ENCODE results near the gene MNAT1. TPM values are rescaled to one million over a fixed set of nuclear protein-coding genes. Genes with fewer than 3 reads are reported as not detected.

The MNAT1 gene
- total RNA-seq, 1 donor from 2014 or later, result 40.4 TPM

DNA sequence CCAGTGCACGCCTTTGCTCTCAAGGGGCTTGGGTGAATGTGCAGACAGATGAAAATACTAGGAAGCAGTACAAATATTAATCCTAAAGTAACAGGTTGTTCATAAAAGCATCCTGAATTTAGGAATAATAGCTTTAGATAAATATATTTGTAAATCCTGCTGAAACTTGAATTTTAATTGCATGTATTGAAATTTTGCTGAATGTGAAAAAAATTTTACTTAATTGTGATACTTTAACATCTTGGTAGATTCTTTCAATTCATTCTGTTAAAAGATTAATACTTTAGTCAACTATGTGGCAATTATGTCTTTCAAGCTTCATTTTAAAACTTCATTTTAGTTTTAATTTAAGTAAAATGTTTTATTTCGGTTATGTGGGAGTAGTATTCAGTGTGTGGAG lies 251.9 kb downstream of the MNAT1 start:
- Mint-ChIP-seq H3K27ac (no peak overlapping the region), H3K4me3 (no peak overlapping the region), H3K9me3 (no peaks in the 10 kb centered on the region), H3K4me1 (peaks cover 1% of the 10 kb centered on the region), H3K36me3 (peaks cover 1% of the 10 kb centered on the region), H3K27me3 (ENCODE audit: low read depth) (no peaks in the 10 kb centered on the region)
- TF ChIP-seq, protein P1, sequence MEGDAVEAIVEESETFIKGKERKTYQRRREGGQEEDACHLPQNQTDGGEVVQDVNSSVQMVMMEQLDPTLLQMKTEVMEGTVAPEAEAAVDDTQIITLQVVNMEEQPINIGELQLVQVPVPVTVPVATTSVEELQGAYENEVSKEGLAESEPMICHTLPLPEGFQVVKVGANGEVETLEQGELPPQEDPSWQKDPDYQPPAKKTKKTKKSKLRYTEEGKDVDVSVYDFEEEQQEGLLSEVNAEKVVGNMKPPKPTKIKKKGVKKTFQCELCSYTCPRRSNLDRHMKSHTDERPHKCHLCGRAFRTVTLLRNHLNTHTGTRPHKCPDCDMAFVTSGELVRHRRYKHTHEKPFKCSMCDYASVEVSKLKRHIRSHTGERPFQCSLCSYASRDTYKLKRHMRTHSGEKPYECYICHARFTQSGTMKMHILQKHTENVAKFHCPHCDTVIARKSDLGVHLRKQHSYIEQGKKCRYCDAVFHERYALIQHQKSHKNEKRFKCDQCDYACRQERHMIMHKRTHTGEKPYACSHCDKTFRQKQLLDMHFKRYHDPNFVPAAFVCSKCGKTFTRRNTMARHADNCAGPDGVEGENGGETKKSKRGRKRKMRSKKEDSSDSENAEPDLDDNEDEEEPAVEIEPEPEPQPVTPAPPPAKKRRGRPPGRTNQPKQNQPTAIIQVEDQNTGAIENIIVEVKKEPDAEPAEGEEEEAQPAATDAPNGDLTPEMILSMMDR (IDR thresholded peaks at IDR 0.05; ENCODE audit: unreplicated experiment), result no peak
- no peak for DNase-seq (ENCODE audit: low spot score in 2 of 2, unreplicated experiment in 2 of 2)

DNA sequence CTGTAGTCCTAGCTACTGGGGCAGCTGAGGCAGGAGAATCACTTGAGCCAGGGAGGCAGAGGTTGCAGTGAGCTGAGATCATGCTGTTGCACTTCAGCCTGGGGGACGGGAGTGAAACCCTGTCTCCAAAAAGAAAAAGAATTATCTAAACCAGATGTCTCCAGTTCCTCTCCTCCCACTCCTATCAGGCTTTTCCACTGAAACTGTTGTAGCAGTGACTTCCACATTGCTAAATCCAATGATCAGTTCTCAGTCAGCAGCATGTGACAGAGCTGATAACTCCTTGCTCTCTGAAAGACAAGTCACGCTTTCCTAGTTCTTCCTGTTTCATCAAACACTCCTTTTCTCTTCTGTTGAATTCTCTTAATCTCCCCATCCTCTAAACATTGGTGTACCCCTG lies 255.0 kb downstream of the MNAT1 start:
- no peaks in the 10 kb centered on the region for H3K9me3 Mint-ChIP-seq
- peaks cover 1% of the 10 kb centered on the region for H3K36me3 Mint-ChIP-seq
- H3K27ac Mint-ChIP-seq, result no peak overlapping the region
- no peak for DNase-seq (ENCODE audit: low spot score in 2 of 2, unreplicated experiment in 2 of 2)
- H3K4me3 Mint-ChIP-seq, result no peak overlapping the region
- TF ChIP-seq, protein P1 (IDR thresholded peaks at IDR 0.05; ENCODE audit: unreplicated experiment), result no peak
- H3K27me3 Mint-ChIP-seq (ENCODE audit: low read depth), result no peaks in the 10 kb centered on the region
- no peaks in the 10 kb centered on the region for H3K4me1 Mint-ChIP-seq

DNA sequence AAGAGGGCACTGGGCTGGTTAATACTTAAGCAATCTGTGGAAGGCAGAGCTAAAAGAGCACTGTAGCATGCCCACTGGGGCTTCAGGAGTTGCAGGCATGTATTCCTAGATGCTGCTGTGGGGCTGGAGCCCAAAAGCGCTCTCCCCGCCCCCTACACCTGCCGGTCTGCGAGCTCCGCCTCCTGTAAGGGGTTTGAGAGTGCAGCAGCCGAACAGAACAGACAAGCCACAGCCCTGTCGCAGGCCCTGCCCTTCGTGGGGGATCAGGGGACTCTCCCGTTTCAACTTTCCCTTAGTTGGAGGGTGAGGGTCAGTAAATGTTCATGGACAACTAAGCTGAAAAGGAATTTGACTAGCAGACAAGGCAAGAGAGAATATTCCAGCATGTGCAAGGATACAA lies 264.1 kb downstream of the MNAT1 start:
- H3K9me3 Mint-ChIP-seq, result peaks cover 14% of the 10 kb centered on the region
- no peak for DNase-seq (ENCODE audit: low spot score in 2 of 2, unreplicated experiment in 2 of 2)
- peaks cover 16% of the 10 kb centered on the region for H3K36me3 Mint-ChIP-seq
- no peaks in the 10 kb centered on the region for H3K4me1 Mint-ChIP-seq
- no peak overlapping the region for H3K27ac Mint-ChIP-seq
- TF ChIP-seq, protein P1 (IDR thresholded peaks at IDR 0.05; ENCODE audit: unreplicated experiment), result no peak
- no peak overlapping the region for H3K4me3 Mint-ChIP-seq
- no peaks in the 10 kb centered on the region for H3K27me3 Mint-ChIP-seq (ENCODE audit: low read depth)

DNA sequence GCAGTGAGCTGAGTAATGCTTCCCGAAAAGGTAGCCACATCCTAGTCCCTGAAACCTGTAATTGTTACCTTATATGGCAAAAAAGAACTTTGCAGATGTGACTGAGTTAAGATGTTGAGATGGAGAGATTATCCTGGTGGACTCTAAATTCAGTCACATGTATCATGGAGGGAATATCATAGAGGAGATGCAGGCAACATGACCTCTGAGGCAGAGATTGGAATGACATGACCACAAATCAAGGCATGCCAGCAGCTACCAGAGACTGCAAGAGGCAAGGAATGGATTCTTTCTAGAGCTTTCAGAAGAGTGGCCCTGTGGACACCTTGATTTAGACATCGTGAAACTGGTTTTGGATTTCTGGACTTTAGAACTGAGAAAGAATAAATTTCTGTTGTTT lies 265.0 kb downstream of the MNAT1 start:
- H3K27ac Mint-ChIP-seq, result no peak overlapping the region
- peaks cover 16% of the 10 kb centered on the region for H3K36me3 Mint-ChIP-seq
- no peak for DNase-seq (ENCODE audit: low spot score in 2 of 2, unreplicated experiment in 2 of 2)
- peaks cover 17% of the 10 kb centered on the region for H3K9me3 Mint-ChIP-seq
- no peak overlapping the region for H3K4me3 Mint-ChIP-seq
- H3K27me3 Mint-ChIP-seq (ENCODE audit: low read depth), result no peaks in the 10 kb centered on the region
- H3K4me1 Mint-ChIP-seq, result no peaks in the 10 kb centered on the region
- TF ChIP-seq, protein P1 (IDR thresholded peaks at IDR 0.05; ENCODE audit: unreplicated experiment), result no peak

DNA sequence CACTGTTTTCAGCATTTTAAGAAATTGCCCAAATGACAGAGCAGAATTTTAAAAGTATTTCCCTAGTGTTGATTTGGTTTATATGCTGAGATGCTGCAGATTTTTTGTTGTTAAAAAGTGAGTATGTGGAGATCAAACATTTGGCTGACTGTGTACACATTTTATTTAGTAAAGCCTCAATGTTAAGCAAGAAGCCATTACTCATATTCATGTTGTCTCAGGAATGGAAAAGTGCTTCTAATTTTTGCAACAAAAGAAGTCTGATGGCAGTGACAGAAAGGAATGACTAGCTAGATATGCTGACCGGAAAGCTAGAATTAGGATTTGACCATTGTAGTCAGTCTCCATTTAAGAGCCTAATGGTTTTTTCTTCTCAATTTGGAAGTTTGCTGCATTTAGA lies 269.0 kb downstream of the MNAT1 start:
- peaks cover 3% of the 10 kb centered on the region for H3K36me3 Mint-ChIP-seq
- TF ChIP-seq, protein P1 (IDR thresholded peaks at IDR 0.05; ENCODE audit: unreplicated experiment), result no peak

DNA sequence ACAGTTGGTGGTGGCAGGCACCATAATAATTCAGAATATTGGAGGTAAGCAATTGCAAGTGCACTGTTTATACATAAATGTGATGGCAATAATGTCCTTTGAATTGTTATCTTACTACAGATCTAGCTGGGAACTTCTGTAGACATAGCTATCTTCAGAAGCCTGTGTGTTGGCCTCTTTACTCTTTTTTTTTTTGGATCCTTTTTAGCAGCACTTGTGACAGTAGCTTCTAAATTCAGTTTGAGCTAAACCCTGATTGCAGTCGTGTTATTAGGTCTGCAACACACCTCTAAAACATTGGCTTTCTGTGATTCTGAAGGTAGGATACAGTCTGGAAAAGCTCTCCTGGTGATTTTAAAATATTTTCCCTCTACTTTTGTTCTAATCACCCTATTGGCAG lies 285.0 kb downstream of the MNAT1 start:
- Mint-ChIP-seq H3K27ac (no peak overlapping the region), H3K36me3 (peaks cover 7% of the 10 kb centered on the region), H3K4me1 (no peaks in the 10 kb centered on the region), H3K9me3 (peaks cover 11% of the 10 kb centered on the region), H3K27me3 (ENCODE audit: low read depth) (no peaks in the 10 kb centered on the region), H3K4me3 (no peak overlapping the region)
- TF ChIP-seq, protein P1 (IDR thresholded peaks at IDR 0.05; ENCODE audit: unreplicated experiment), result no peak
- DNase-seq (ENCODE audit: low spot score in 2 of 2, unreplicated experiment in 2 of 2), result no peak

More for the DNA sequence above, 269.0 kb downstream of the MNAT1 start:
- no peak overlapping the region for H3K27ac Mint-ChIP-seq
- H3K4me1 Mint-ChIP-seq, result no peaks in the 10 kb centered on the region
- DNase-seq (ENCODE audit: low spot score in 2 of 2, unreplicated experiment in 2 of 2), result no peak
- no peaks in the 10 kb centered on the region for H3K27me3 Mint-ChIP-seq (ENCODE audit: low read depth)
- H3K4me3 Mint-ChIP-seq, result no peak overlapping the region
- peaks cover 3% of the 10 kb centered on the region for H3K9me3 Mint-ChIP-seq

Data from mesothelial cell of epicardium (in vitro differentiated cells).